T-helper 1 cell treated with Interleukin-12 subunit alpha and Interleukin-12 subunit beta and Interleukin-4 antibody, amounts not matched to agents 30 ng/mL and 1 ng/mL, for 36 hours (primary cell): ENCODE measurements around the gene CYP27C1. TPM values are rescaled to one million over a fixed set of nuclear protein-coding genes. Genes with fewer than 3 reads are reported as not detected.

Source experiments
- intact Hi-C: fragments of 100-400 bp; cut with micrococcal nuclease; formaldehyde crosslinking; loops from one replicate; pipeline ENCODE4 v1.15.1; 2024
- total RNA-seq: library from RNA; stranded (reverse); gene quantifications from 2 replicates; pipeline ENCODE4 v1.2.3, GENCODE V29; 2022

The CYP27C1 gene
- total RNA-seq, 1 donor from 2014 or later: not detected

DNA sequence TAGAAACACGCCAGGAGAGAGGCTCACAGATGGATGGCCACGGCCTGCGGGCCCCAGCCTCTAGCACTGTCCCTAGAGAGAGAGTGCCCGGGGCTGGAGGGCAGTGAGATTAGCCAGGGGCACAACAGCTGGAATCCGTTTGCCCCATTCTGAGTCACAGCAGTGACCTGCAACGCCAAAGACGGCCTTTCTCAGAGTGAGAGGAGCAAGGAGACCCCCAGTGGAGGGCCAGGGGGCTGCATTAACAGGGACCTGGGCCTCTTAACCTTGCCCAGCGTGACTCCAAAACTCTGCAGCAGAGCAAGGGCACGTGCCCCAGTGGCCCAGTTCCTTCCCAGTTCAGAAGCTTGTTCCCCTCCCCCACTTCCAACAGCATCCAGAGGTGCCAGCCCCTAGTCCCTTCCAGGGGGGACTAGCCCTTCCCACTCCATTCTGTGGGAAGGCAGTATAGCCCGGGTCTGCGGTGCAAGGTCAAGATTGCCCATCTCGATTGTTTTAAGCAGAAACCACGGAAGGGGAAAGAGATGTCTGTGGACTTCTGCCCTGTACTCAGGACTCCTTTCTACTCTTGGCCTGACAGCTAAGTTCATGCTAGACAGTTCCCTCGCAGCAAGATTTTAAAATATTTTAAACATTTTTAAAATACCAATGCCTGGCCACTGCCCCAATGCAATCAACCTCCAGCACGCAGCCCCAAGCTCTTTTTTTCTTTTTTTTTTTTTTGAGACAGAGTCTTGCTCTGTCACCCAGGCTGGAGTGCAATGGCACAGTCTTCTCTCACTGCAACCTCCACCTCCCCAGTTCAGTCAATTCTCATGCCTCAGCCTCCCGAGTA lies 62.2 kb downstream of the CYP27C1 start:
- intact Hi-C loops: no loop called here

DNA sequence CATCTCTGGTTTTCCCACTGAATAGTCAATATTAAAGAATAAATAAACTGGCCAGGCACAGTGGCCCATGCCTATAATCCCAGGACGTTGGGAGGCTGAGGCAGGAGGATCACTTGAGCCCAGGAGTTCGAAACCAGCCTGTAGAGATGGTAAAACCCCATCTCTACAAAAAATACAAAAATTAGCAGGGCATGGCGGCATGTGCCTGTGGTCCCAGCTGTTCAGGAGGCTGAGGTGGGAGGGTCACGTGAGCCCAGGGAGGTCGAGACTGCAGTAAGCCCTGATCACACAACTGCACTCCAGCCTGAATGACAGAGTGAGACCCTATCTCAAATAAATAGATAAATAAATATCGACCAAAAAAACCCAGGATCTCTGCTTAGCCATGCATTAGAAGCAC lies 63.0 kb downstream of the CYP27C1 start:
- intact Hi-C loops: no loop called here

DNA sequence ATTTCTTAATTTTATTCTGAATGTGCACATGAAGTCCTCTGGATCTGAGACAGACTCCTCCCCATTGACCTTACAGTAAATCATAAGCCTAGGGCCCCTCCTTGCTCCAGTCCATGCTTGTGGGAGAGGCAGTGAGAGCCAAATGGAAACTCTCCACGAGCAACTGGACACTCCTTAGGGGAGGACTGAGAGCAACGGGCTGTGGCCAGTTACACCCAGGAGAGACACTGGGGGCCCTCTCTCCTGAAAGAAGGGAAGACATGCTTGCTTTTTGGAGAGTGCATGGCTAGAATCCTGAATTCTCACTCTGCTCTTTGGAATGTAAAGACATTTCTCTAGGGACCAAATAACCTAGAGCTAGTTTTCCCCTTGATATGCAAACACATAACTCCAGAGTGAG lies 64.2 kb downstream of the CYP27C1 start:
- intact Hi-C loops: no loop called here

DNA sequence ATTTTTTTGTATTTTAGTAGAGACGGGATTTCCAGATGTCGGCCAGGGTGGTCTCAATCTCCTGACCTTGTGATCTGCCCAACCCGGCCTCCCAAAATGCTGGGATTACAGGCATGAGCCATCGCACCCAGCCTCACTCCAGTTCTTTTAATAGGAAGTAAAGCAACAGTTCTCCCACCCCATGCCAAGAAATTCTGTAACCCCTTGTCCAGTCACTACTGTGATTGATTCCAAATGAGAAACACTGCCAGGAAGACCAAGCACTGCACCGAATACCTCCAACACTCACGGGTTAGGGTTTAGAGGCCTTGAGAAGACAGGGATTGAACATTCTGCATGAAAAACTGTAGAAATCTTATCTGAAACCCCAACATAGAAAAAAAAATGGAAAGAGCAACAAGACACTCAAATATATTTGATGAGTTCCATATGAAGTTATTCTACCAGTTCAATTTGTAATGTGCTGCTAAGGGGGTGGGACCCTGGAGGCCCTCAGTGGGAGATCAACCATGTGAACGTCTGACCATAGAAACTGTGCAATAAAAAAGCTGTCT lies 65.0 kb downstream of the CYP27C1 start:
- intact Hi-C loops: no loop called here

DNA sequence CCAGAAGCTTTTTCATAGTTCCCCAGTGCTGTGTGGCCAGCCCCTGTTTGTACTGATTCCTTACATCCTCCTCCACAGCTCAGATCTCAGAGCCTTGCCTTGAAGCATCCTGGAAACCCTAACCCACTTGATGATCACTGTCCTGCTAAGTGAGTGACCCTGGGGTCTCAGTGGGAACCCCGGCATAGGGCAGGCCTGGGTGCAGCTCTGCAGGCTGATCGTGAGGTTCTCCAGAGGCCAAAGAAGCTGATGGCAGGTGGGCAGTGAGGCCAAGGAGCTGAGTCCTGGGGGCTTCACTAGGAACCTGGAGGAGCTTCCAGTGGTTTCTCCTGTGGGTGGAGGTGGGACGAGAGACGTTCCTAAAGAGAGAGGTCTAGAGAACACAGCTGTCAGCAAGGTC lies 65.7 kb downstream of the CYP27C1 start:
- intact Hi-C loops: no loop called here

DNA sequence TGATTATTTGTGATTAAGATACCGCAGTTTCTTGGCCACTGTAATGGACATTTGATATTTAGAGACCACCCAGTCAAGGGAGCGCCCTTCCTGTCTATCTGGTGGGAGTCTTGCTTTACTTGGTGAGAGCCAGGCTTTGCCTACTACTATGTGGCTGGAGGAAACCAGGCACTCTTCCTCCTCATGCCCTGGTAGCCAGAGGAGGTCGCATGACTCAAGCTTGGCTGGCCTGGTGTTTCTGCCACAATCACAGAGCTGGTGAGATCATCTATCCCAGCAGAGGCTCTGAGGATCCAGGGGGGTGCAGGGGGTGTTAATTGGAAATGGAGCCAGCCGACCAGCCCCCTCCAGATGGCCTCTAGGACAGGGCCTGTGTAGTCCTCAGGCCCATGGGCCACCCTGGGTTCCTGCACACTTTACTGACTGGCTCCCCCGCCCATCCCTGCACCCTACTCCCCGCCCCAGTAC lies 66.4 kb downstream of the CYP27C1 start:
- intact Hi-C loops: no loop called here

DNA sequence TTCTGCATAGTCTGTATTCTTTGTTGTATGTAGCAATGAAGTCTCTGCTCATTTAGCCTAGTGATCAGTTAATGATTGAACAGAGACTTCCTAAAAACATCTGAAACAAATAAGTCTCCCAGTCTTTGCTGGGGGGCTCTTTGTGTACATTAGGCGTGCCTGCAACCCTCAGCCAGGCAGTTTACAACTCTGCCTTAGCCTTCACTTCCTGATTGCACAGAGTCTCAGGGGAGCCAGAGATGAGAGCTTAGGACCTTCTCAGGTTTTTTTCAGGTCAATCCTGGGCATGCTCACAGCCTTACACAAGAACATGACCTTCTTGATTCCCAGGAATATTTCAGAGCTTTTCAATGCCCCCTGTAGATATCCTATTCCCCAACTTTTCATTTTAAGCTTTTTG lies 69.1 kb downstream of the CYP27C1 start:
- intact Hi-C loops: no loop called here

DNA sequence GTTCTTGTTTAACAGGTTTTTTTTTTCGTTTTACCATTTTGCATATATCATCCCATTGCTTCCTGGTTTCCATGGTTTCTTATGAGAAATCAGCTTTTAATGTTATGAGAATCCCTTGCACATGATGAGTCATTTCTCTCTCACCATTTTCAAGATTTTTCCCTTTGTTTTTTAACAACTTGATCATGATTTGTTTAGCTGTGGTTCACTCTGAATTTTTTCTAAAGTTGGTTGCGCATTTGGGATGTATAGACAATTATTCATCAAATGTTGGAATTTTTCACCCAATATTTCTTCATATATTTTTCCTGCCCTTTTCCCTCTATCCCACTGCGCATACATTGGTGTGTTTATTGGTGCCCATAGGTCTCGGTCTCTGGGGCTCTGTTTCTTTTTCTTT lies 70.7 kb downstream of the CYP27C1 start:
- intact Hi-C loops: no loop called here

DNA sequence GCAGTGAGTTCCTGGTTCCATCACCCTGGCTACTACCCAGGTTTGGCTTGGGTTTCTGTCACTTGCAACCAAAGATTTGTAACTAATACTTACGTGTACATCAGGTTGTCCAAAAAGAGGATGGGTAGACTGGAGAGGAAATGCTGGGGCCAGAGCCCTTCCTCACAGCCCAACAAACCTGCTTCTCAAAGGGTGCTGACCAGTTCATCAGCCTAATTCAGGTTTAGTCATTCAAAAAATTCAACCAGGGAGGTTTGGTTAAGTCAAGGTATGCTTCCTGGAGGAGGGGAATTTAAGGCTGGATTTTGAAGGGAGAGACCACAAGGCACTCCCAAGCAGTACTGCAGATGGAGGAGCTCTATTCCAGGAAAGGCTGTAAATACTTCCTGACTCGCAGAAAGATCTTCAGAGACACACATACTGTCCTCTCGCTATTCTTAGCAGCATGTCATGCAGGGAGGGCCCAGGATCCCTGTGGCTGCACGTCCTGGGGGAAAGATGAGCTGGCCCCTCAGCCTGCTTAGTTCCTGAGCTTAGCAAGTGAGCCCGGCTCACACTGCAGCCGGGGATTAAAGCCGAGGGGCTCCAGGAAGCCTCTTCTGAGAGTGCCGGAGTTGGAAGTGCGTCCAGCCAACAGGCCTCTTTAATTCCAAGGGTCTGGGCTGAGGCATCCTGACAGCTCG lies 73.1 kb downstream of the CYP27C1 start:
- intact Hi-C loops: no loop called here

DNA sequence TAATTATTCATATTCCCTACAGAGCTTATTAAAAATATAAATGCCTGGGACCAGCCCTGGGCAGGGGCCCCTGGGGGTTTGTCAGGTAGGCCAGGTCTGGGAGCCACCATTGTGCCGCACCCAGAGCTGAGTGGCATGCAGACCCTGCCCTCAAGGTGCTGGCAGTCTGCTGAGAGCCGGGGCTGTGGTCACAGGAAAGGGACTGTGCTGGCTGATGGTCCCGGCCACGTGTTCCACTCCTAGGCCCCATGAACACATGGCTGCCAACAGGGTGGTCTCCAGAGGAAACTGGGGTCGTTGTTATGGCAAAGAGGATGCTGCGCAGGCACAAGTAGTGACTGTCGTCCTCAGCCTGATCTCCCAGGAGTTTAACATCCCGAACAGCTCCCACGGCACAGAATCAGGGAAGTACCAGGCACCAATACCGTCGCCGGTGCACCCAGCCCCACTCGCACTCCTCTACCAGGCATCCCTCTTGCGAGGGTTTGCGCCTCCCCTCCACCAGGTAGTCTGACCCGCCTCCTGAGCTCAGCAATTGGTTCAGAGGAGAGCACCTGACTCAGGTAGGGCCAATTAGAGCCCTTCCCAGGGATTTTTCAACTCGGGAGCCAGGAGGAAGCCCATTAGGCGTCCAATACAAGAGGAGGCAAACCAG lies 73.9 kb downstream of the CYP27C1 start:
- intact Hi-C loops: no loop called here

DNA sequence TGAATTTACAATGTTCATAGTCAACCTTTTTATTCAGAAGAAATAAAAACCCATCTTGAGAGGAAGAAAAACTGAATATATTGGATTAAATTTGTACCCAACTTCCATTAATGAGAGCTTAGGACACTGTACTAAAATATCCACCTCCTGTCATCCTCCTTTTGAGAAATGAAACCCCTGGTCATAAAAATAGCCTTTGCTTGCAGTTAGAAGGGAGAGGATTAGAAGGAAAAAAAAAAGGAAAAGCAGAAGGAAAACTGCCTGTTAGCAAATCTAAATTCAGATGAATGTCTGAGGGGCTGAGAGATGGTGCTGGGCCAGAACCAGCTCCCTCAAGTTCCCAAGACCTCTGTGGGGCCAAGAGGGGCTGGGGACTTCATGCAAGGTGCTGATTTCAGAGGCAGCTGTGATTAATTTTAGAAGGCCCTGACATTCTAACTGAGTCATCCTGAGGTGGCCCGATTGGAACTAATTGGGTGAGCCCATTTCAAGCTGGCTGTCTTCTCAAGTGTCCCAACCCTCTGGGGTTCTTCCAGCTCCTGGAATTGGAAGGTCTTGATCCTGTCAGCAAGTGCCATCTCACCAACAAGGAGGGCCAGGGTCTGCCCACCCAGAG lies 74.7 kb downstream of the CYP27C1 start:
- intact Hi-C loops: no loop called here

DNA sequence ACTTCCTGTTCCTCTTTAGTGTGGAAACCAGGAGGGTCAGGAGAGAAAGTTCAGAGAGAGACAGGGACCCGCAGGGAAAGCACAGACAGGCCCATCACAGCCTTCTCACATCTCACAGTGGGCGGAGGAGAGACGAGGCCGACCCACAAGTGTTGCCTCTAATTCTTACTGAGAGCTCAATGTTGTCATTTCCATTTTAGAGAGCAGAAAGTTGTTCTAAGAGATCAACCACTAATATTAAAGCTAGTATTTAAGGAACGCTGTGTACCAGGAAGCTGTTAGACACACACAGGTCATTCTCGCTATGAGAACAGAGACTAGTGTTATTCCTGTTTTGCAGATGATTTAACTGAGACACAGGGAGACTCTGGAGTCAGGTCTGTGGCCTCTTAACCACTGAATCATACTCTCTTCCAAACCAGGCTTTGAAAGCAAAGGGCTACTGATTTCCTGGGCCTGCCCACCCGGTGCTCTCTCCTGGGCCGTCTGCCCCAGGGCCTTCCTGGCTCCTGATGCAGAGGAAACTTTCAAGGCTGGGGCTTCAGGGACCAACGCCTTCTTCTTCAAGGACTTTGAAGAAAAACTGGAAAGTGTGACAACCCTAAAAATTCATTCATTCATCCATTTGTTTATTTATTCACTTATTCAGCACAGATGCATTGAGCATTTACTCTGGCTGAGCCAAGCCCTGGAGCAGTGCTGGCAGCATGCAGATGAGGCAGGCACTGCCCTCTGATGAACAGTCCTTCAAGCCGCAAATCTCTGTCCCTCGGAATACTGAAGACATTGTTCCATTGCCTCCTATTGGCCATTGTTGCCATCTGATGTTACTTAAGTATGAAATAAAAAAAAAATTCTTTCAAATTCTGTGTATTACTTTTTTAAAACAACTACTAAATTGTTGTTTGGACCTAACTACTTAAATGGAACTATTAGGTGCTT lies 76.0 kb downstream of the CYP27C1 start:
- intact Hi-C loops: no loop called here

DNA sequence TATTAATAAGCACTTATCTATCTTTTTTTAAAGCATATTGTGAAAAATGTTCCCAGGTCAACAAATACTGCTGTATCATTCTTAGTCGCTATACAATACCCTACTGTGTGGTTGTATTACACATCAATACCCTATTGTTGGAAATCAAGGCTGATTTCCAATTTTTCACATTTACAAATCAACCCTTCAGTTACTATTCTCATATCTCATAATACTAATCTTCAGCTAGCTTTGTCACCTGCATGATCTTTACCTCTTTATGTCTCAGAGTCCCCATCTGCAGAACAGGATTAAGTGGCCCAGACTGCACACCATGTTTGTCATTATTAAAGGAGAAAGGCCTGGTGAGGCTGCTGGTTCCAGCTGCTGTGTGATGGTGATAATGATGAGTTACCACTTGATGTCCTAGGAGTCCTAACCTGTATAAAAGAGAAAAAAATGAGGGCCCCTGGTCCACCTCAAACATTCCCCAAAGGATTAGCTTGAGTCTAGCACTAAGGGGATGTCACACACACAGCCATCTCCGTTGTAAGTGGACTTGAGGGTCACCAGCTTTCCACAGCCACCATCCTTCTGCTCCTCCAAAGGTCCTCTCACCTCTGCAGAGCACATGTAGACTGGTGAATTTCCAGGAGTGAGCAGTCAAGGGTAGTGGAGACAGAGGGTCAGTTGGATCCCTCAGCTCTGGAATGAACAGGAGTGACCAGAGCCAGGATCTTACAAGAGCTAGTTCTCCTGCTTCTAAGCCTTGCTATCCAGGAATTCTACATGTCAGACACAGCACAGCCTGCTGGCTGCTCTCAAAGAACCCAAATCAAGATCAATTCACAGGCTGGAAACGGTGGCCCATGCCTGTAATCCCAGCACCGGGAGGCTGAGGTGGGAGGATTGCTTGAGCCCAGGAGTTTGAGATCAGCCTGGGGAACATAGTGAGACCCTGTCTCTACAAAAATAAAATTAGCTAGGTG lies 77.2 kb downstream of the CYP27C1 start:
- intact Hi-C loops: no loop called here

DNA sequence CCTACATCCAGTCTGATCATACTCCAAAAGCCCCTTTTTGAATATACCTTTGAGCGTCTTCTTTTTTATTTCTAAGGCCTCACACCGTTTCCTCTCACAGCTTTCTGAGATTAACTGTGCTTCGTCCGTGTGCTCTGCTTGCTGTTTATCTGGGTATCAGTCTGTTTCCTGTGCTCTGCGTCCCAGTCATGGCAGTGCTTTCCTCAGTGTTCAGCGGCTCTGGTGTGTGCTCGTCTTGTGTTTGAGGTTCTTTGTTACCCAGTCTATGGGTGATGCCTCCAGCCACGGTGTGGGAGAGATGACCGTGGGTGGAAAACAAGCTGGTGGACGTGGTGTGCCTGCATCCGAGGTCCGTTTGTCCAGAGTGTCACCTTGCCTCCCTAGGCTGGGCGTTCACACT lies 79.6 kb downstream of the CYP27C1 start:
- intact Hi-C loops: no loop called here

DNA sequence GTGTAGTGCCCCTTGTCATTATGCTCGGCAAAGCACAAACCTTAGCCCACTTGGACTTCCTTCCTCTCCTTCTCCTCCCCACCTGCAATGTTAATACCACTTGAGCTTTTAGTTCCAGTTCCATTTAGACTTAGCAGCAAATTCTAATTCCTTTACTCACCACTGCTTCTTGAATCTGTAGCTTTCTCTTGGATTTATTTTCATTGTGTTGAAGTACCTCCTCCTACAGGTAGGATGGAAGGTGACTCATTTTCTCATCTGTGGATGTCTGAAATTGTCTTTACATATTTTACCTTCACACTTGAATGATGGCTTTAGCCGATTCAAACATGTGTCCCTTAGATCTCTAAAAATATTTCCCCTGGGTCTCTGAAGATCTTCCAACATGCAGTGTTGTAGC lies 80.3 kb downstream of the CYP27C1 start:
- intact Hi-C loops: loop anchor here (1.0 kb wide), 1 partner anchor 71 kb away; no protein-coding TSS in a partner anchor

DNA sequence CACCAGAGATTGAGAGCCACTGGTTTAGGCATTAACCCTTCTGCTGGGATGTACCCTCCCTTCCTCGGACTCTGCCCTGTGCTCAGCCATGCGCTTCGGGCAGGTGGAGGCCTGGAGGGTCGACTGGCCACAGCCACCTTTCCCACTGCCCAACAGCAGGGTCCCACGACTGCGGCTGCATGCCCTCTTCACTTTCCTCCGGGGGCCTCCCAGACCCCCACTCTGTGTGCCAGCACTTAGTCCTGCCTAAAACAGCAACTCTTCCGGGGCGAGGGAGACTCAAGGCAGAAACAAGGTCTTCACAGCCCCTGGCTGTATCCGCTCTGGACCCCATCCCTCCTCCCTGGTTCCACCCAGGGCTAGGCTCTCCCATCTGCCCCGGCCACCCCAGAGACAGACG lies 81.8 kb downstream of the CYP27C1 start:
- intact Hi-C loops: no loop called here

DNA sequence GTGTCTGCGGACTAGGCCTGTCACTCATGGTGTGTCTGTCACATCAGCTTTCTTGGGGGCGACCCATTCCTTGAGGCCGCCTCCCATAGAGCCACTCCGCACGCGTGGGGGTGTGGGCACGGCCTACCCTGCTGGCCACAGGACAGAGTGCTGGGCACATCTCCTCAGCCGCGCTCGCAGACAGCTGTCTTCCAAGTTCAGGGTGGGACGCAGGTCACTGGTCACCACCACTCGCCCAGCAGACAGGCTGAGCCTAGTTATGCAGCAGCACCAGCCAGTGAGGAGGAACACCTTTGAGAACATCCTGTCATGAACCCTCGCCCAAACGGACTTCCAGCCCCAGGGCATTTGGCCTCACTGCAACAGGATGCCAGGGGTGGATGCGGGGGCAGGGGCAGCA lies 82.4 kb downstream of the CYP27C1 start:
- intact Hi-C loops: no loop called here

DNA sequence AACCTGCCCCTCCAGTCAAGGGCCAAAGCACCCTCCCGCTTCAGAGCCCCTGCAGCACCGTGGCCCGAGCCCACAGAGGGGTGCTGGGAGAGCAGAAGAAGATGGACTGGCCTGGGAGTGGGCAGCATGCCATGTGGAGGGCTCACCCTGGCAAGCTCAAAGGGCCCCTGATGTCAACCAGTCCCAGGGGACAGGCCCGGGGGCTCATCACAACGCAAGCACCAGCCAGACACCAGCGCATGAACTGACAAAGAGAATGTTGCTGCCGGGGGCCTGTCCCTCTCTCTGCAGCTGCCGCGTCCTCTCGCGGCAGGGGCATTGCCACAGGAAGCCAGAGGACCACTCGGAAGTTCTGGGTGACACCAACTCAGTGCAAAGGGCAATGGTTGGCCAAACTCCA lies 82.9 kb downstream of the CYP27C1 start:
- intact Hi-C loops: no loop called here
